Umbilical cord (tissue), 2 donors: ENCODE data around the gene SRRM5. TPM values are rescaled to one million over a fixed set of nuclear protein-coding genes. Genes with fewer than 3 reads are reported as not detected.
A peak's percentile ranks its signal among the peaks of the same experiment; 100 is the strongest.
"Not testable (repeated sequence)": the region's sequence is repeated elsewhere in the genome, so short reads cannot be mapped to it uniquely, and the experiment has no call there.

ENCODE experiments used
- DNase-seq: peaks from one replicate; pipeline ENCODE4 v3.0.0-alpha.2; 2015; ENCODE audit warnings: low spot score
- total RNA-seq: library from RNA; depleted of rRNA; stranded (reverse); fragments of >200 nt; gene quantifications from one replicate; pipeline ENCODE4 v1.2.3, GENCODE V29; 2014; ENCODE audit warnings: low replicate concordance; ENCODE audit not compliant: insufficient read depth

SRRM5 gene, protein sequence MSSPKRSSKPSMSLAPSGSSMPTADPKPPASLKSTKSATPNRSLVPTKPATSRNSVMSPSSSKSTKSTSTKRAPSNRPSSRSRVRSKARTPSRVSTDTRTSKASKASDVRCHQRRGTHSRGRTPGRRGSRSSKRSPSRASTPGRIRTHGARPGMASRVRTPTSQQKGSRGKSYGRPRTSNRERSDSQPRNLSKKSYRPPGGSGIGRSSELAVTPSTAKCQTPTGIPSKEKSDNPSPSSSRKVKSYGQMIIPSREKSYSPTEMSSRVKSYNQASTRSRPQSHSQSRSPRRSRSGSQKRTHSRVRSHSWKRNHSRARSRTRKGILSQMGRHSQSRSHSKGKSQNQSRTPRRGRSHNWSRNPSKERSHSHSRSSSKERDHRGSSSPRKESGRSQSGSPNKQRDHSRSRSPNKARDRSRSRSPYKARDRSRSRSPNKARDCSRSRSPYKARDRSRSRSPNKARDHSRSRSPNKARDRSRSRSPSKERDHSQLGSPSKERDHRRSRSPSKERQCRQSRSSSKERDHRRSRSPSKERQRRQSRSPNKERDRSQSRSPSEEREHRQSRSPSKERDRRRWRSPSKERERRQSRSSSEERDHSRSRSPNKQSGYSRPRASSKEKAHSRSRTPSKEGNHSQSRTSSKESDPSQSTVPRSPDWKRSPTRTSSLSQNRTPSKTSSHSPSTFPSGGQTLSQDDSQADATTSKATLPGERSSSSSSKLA
- 0.24 TPM for total RNA-seq

DNA sequence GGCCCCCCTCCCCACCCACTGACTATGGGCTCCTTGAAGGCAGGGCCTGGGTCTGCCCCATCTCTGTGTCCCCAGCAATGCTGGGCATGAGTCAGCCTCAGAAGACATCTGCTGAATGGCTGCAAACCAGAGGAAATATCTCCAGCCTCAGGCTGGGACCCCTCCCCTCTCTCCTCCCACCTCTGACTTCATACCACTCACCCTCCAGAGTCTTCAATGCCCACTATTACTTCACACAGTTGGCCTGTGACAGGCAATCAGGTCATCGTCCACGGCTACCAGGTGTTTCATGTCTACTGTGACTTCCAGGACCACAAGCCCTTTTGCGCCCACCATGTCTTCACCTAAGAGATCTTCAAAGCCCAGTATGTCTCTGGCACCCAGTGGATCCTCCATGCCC lies at the start of gene SRRM5:
Gene SRRM5, plus strand, starts transcription at position 301 of the 400 bp plus-strand sequence. Its CDS starts 34 bp downstream, at position 335.
- DNase-seq: no peak

DNA sequence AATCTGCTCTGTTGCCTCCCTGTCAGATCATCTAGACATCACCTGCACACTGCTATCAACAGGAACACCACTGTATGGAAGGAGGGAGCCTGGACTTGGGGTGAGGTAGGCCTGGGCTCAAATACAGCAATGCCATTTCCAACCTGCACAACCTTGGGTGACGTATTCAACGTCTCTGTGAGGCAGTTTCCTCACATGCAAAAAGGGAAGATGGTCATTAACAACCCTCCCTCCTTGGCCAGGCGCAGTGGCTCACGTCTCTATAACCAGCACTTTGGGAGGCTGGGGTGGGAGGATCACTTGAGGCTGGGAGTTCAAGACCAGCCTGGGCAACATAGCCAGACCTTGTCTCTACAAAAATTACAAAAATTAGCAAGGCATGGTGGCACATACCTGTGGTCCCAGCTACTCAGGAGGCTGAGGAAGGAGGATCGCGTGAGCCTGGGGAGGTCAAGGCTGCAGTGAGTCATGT lies 49.6 kb upstream of the SRRM5 start:
- DNase-seq: no peak

DNA sequence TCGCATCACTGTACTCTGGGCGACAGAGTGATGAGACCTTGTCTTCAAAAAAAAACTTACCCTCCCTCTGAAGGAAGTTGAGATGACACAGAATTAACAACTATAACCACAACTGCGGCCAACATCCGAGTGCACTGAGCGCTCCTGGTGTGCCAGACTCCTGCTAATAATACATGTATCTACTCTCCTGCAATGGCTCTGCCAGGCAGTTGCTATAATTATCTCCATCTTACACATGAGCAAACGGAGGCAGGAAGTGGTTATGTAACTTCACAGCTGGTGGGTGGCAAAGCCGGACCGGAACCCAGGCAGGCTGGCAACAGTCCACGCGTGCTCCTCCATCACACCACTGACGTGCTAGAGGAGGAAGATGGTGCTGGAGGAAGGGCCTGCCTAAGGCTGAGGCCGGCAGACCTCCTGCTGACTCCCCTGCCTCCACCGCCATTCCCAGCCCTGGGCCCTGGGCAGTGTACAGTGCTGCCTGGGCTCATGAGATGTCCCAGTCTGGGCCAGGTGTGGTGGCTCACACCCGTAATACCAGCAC lies 49.1 kb upstream of the SRRM5 start:
- DNase-seq: peak; percentile 42

DNA sequence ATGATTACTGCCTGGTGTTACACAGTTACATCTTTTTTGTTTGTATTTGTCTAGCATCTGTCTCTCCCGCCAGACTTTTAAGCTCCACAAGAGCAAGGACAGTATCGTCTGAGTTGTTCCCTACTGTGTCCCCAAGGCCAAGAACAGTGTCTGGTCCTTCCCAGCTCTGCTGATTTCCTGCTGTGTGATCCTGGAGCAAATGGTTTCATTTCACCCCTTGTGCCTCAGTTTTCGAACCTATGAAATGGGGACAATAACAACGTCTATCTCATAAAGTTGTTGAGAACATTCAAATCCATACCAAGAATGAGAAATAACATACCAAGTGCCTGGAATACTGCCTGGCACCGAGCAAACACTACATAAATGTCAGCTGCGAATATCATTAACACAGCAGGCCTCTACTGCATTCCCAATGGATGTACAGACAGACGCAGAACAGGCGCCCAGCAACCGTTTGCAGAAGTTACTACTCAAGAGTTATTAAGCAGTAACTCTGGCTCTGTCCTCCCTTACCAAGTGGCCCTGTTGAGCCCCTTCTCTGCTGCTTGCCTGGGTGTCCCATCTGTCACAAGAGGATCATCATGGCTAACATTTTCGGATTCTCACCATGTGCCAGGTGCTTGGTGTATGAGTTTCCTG lies 48.0 kb upstream of the SRRM5 start:
- DNase-seq: no peak

DNA sequence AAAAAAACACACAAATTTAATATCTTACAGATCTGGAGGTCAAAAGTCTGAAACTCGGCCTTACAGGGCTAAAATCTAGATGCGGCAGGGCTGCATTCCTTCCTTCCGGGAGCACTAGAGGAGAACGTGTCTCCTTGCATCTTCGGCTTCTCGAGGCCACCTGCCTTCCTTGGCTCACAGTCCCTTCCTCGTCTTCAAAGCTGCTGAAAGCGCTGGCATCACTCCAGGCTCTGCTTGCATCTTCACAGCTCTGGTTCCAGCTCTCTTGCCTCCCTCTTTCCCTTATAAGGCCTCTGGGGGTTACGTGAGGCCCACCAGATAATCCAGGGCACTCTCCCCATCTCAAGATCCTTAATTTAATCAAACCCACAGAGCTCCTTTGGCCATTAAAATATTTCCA lies 47.1 kb upstream of the SRRM5 start:
- DNase-seq: no peak

DNA sequence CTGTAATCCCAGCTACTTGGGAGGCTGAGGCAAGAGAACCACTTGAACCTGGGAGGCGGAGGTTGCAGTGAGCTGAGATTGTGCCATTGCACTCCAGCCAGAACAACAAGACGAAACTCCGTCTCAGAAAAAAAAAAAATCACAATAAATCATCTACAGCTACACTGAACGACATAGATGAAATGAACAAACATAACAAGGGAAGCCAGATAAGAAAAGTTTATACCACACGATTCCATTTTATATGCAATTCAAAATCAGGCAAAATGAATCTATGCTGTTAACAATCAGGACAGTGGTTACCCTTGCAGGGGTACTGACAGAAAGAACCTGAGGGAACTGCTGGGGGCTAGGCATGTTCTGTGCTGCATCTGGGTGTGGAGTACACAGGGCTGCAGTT lies 42.2 kb upstream of the SRRM5 start:
- DNase-seq: no peak

DNA sequence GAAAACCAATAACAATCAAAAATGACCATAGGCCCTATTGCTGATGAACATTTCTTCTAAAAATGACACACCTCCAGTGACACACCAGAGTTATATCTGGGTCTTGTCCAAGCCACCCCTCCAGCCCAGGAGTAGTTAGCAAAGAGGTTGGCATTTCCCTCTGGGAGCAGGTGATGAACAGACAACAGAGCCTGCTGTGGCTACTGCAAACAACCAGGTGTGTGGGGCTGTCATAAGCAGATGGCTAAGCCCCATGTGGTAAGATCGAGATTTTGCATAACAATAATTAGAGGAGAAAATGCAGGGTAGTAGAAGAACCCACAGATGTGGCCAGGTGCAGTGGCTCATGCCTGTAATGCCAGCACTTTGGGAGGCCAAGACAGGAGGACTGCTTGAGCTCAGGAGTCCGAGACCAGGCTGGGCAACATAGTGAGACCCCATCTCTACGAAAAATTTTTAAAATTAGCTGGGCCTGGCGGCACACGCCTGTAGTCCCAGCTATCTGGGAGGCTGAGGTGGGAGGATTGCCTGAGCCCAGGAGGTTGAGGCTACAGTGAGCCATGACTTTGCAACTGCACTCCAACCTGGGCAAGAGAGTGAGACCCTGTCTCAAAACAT lies 41.6 kb upstream of the SRRM5 start:
- no peak for DNase-seq

DNA sequence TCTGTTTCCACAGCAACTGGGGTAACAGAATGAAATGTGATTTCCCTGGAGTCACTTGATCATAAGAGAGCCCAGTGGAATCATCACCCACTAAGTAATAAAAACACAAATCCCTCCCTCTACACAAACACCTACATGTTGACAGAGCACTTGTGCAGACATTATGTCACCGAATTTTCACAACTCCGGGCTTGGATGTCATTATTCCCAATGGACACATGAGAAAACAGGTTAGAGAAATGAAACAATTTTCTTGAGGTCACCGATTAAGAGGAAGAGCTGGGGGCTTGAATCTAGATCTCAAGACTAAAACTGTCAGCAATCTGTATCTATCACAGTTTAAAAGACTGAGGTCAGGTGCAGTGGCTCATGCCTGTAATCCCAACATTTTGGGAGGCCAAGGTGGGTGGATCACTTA lies 39.7 kb upstream of the SRRM5 start:
- DNase-seq: no peak

DNA sequence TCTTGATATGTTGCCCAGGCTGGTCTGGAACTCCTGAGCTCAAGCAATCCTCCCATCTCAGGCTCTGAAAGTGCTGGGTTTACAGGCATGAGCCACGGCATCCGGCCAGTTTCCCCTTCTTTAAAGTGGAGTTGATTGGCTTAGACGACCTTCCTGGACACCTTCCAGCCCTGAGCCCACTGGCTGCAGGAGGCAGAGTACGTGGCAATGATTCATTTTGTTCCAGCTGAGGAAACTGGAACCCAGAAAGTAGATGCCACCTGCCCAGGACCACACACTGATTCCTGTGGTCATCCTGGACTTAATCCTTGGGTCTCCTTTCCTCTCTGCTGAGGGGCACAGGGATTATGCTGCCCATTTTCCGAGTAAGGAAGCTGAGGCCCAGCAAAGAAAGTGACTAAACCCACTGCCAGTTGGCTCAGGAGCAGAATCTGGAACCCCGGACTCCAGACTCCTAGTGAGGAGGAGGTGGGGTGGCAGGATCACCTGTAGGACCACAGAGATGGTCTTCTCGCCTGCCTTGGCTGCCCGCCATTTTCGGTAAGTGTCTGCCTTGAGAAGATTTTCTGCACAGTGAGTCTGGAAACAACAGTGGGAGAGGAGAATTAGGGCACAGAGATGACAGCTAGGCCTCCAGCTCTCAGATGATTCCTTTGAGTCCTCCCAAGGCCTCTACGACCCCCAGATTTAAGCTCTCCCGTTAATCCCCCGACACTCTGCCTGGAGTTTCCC lies 37.3 kb upstream of the SRRM5 start:
- peak; percentile 13 for DNase-seq

DNA sequence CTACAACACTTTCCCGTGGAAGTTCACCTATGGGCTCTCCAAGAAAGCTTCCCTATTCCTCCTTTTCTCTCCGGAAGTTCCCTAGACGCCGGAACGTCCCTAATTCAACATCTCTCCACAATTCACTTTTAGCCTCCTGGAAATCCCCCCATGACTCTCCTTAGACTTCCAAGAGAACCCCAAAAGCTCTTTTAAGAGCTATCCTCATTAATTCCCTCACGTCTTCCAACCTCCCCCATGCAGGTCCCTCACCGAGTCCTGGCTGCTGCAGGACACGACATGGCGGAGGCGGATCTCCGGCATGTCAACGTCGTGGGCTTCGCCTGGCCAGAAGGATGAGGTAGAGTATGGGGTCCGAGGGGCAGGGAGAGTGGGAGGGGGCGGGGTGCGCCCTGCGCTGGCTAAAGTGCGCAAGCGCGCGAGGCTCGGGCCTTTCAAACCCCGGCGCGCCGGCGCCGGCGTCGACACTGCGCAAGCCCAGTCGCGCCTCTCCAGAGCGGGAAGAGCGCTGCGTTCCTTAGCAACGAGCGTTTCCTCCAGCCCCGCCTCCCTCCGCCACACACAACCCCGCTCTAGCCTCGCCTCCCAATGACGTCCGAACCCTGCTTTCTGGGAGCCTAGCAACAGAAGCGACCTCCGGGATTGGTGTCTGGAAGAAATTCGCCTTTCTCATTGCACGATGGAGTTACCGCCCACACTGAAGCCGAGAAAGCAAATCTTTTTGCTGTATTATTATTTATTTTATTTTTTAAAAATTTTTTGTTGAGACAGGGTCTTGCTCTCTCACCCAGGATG lies 36.5 kb upstream of the SRRM5 start, which contains the start of the genes PINLYP and XRCC1:
Gene PINLYP, plus strand, starts transcription at position 646 of the 795 bp plus-strand sequence. CDS start 1,391 bp downstream, outside the sequence.
Gene XRCC1, minus strand, starts transcription at position 372 of the 795 bp plus-strand sequence. Its CDS starts 69 bp downstream, at position 303.
- DNase-seq: peak; percentile 100

DNA sequence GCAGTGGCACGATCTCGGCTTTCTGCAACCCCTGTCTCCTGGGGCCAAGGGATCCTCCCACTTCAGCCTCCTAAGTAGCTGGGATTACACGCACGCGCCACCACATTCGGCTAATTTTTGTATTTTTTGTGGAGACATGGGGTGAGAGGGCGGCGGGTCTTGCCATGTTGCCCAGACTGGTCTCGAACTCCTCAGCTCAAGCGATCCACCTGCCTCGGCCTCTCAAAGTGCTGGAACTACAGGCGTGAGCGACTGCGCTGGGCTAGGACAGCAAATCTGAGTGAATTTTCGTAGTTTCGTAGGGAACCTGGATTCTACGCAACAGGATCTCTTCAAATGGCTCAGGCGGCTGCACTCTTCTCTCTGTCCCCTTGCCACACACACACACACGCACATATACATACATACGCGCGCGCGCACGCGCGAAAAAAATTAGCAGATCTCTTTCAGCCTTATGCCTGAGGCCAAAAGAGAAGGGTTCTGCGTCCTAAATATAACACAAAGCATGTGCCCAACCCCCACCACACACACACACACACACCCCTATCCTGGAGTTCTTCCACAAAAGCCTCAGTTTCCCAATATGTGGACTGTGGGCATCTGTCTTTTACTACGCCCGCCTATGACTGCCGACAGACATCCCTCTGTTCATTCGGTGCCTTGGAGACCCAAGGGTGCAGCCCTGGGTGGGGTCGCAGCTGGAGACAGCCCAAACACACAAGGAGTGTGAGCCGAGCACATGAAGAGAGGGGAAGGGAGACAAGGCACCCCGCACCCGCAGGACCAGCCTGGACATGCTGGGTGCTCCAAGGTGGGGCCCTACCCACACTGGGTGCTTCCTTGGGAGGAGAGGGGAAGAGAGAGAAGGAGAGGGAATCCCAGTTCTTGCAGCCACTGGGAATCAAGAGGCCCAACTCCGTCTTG lies 35.7 kb upstream of the SRRM5 start:
- peak; percentile 32 for DNase-seq

DNA sequence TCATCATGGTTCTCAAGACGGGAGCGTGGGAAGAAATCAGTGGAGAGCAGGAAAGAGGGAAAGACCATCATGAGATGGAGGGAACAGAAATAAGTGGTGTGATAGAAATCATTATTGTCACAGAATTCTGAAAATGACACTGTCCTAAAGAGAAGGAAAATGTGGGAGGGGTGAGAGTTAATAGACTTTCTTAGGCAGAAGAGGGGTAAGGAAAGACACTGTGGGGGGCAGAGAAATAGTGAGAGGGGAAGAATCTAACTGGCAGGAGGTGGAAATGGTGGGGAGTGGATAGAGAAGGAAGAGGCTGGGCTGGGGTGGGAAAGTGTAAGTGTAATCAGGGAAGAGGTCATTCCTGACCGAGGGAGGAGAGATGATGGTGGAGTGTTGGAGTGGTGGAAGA lies 33.1 kb upstream of the SRRM5 start:
- no peak for DNase-seq

DNA sequence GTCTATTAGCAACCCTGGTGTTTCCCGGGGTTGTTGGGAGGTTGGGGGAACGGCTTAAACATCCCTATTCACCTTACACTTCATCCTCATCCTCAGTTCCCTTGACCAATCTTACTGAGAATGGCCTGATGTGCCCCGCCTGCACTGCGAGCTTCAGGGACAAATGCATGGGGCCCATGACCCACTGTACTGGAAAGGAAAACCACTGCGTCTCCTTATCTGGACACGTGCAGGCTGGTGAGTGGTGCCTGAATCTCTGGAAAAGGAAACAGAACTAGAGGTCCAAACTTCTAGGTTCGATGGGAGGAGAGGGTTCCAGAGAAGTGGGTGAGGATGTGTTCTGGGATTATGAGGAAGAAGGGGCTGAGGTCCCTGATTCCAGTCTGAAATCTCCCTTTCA lies 30.4 kb upstream of the SRRM5 start:
- no peak for DNase-seq

DNA sequence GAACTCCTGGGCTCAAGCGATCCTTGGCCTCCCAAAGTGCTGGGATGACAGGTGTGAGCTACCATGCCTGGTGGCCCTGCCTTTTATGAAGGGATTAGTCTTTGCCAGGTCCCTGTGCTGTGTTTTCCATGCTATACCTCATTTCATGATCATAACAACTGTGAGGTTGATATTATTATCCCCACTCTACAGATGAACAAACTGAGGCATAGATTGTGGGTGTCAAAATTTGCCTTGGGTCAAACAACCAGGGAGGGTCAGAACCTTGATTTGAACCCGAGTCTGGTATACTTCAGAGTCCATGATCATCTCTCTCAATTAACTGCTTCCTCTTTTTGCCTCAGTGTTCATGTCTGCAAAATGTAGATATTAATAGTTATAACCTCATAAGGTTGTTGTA lies 29.4 kb upstream of the SRRM5 start:
- no peak for DNase-seq

DNA sequence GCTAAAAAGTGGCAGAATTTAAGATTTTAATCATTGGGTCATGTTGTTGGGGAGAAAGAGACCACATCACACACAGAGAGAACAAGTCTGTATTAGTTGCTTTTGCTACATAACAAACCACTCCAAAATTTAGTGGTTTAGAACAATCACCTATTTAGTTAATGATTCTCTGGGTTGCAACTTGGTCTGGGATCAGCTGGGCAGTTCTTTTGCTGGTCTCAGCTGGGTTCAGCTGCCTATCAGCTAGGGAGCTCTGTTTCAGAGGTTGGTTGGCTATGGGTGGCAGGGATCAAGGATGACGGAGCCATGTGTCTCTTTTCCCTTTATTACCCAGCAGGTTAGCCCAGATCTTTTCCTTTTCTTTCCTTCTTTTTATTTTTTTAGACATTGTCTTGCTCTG lies 27.4 kb upstream of the SRRM5 start:
- no peak for DNase-seq

DNA sequence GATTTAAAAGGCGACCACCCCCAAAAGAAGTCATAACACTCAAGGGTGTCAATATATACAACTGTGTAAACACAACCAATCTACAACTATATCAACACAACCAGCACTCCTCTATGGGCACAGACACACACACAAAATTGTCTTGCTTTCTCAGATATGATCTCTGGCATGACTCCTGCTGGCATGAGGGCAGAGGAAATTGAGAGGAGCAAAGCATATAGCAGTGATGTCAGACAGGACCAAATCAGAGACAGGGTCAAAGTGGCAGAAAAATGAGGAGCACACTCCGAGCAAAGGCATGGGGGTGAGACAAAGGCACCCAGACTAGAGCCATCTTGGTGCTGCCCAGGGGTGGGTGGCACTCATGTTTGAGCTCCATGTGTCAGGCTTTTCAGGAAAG lies 25.5 kb upstream of the SRRM5 start:
- no peak for DNase-seq

DNA sequence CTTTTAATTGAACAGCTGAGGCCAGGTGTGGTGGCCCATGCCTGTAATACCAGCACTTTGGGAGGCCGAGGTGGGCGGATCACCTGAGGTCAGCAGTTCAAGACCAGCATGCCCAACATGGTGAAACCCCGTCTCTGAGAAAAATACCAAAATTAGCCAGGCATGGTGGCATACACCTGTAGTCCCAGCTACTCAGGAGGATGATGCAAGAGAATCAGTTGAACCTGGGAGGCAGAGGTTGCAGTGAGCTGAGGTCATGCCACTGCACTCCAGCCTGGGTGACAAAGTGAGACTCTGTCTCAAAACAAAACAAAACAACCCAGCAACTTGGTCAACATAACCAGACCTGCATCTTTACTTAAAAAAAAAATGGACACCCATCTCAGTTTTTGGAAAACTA lies 24.9 kb upstream of the SRRM5 start:
- DNase-seq: not testable (repeated sequence)

DNA sequence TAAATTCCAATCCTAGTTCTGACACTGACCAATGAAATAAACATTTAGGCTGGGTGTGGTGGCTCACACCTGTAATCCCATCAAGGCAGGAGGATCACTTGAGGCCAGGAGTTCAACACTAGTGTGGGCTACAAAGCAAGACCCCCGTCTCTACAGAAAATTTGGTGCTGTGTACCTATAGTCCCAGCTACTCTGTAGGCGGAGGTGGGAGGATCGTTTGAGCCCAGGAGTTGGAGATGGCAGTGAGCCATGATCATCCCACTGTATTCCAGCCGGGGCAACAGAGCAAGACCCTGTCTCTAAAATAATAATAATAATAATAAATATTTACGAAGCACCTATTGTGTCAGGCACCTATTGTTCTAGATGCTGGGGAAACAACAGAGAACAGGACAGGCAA lies 22.6 kb upstream of the SRRM5 start:
- DNase-seq: no peak

DNA sequence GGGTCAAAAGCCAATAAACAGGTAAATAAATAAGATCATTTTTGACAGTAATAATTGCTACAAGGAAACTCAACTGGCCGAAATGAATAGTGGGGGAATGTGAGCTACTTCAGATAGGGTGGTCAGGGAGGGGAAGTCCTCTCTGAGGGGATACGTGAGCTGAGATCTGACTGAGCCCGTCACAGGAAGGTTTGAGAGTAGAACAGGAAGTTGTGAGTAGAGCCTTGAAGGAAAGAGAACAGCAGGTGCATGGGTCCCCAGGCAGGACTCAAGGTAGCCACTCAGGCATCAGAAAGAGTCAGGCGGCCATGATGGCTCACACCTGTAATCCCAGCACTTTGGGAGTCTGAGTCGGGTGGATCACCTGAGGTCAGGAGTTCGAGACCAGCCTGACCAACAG lies 22.2 kb upstream of the SRRM5 start:
- DNase-seq: no peak
